Pancreas (tissue), 10 donors: ENCODE results near the gene TCF7. TPM values are rescaled to one million over a fixed set of nuclear protein-coding genes. Genes with fewer than 3 reads are reported as not detected.

Source experiments
- ATAC-seq, 4 donors: fragments of 200-7000 bp; cut with Tn5 transposase; one replicate each; pipeline versions ENCODE4 v1.8.0 to v1.9.1; 2020; ENCODE audit warnings: mild to moderate bottlenecking in 4 of 4, moderate library complexity in 4 of 4
- DNase-seq, 6 donors: peaks; one replicate each; pipeline ENCODE4 v3.0.0-alpha.2; 2020
- FAIRE-seq: peaks from 2 replicates; lab custom pipeline; 2012; peaks lifted over from hg19 to GRCh38; lab: Jason Lieb, UNC
- H3K27ac ChIP-seq, 4 donors: fragments of 200-600 bp; sonication (generic); 1 replicate in 3 of 4; 2 replicates in 1 of 4; pipeline versions ENCODE4 v1.5.0 to v1.8.0; 2020
- H3K27me3 ChIP-seq, 4 donors: fragments of 200-600 bp; one replicate each; pipeline ENCODE4 v1.8.0; 2021
- H3K36me3 ChIP-seq, 3 donors: fragments of 200-600 bp; sonication (generic) in 1 of 3; one replicate each; pipeline versions ENCODE4 v1.5.0 to v1.8.0; 2020 to 2021
- H3K4me1 ChIP-seq, 3 donors: fragments of 200-600 bp; one replicate each; pipeline ENCODE4 v1.8.0; 2021
- H3K4me3 ChIP-seq, 4 donors: fragments of 200-600 bp; sonication (generic) in 2 of 4; one replicate each; pipeline versions ENCODE4 v1.5.0 to v1.8.0; 2020 to 2021
- H3K9me3 ChIP-seq, 4 donors: fragments of 200-600 bp; one replicate each; pipeline ENCODE4 v1.8.0; 2021
- WGBS, 2 donors: extraction: QIAGEN DNeasy Blood & Tissue Kit; methylation state at CpG; one replicate each; pipeline ENCODE4 v1.1.7; 2013; 5-methylcytosine and 5-hydroxymethylcytosine counted together
- intact Hi-C, 3 donors: fragments of 100-400 bp; cut with DNase I; formaldehyde crosslinking; loops; one replicate each; pipeline versions ENCODE4 v1.11.1 to v1.14.2; 2022
- polyA plus RNA-seq, 2 donors: library from polyadenylated mRNA; stranded (reverse); fragments of 200-250 nt; gene quantifications; one replicate each; pipeline ENCODE4 v1.2.3, GENCODE V29; 2013
- total RNA-seq, 6 donors: library from RNA; stranded (reverse); fragmentation: NEBNext Ultra II Directional in 4 of 6; extraction: Animal tissue kit (Norgen Biotek cat#: 25700) in 4 of 6; gene quantifications; one replicate each; pipeline versions ENCODE4 v1.2.1 to v1.2.4, GENCODE V29; 2021 to 2023
- TF ChIP-seq, protein P1 (sequence below), 4 donors: fragments of 200-600 bp; sonication (generic) in 3 of 4; IDR thresholded peaks; one replicate each; pipeline versions ENCODE4 v1.5.0 to v1.8.0; 2021; ENCODE audit warnings: antibody characterized with exemption in 4 of 4
- donor health status: healthy with polysubstance abuse.
- donor health status: DM: no; HTN: no; CAD: no; lungs with moderate emphysema.
- donor health status: DM: no; HTN: no; CAD: no.
- donor health status: control.
- donor health status: control.
- donor health status: Bipolar disorder and iron deficiency.
- donor health status: DM: yes; HTN: yes; CAD: no.
- donor health status: DM: no; HTN: no; CAD: no.
- donor health status: DM: no; HTN: no; CAD: no.
- donor health status: DM: yes; HTN: yes; CAD: no.

TCF7 gene
- total and polyA plus RNA-seq, 8 donors: 1.9 to 13.1 (median 6.9) TPM

- Histone ChIP-seq H3K27me3 (no peaks in the 10 kb centered on the region), H3K9me3 (no peaks in the 10 kb centered on the region), H3K27ac (no peak overlapping the region), H3K4me3 (no peak overlapping the region), H3K4me1 (peaks cover 0 to 10% (median 4%) of the 10 kb centered on the region in 3 donors), H3K36me3 (peaks cover 0 to 20% (median 9%) of the 10 kb centered on the region in 3 donors)
- ATAC-seq: no peak
- FAIRE-seq: no peak
- DNase-seq: peak in 1 of 6 donors; percentile 8
- 40 to 55% methylated on average over 1 of the region's 1 CpG for WGBS, 2 donors
- TF ChIP-seq, protein P1, sequence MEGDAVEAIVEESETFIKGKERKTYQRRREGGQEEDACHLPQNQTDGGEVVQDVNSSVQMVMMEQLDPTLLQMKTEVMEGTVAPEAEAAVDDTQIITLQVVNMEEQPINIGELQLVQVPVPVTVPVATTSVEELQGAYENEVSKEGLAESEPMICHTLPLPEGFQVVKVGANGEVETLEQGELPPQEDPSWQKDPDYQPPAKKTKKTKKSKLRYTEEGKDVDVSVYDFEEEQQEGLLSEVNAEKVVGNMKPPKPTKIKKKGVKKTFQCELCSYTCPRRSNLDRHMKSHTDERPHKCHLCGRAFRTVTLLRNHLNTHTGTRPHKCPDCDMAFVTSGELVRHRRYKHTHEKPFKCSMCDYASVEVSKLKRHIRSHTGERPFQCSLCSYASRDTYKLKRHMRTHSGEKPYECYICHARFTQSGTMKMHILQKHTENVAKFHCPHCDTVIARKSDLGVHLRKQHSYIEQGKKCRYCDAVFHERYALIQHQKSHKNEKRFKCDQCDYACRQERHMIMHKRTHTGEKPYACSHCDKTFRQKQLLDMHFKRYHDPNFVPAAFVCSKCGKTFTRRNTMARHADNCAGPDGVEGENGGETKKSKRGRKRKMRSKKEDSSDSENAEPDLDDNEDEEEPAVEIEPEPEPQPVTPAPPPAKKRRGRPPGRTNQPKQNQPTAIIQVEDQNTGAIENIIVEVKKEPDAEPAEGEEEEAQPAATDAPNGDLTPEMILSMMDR (IDR thresholded peaks at IDR 0.05): no peak
- intact Hi-C loops: no loop called here
Observed at GRCh38 chr5:134145041-134145757, 30.7 kb downstream of the TCF7 start.

DNA sequence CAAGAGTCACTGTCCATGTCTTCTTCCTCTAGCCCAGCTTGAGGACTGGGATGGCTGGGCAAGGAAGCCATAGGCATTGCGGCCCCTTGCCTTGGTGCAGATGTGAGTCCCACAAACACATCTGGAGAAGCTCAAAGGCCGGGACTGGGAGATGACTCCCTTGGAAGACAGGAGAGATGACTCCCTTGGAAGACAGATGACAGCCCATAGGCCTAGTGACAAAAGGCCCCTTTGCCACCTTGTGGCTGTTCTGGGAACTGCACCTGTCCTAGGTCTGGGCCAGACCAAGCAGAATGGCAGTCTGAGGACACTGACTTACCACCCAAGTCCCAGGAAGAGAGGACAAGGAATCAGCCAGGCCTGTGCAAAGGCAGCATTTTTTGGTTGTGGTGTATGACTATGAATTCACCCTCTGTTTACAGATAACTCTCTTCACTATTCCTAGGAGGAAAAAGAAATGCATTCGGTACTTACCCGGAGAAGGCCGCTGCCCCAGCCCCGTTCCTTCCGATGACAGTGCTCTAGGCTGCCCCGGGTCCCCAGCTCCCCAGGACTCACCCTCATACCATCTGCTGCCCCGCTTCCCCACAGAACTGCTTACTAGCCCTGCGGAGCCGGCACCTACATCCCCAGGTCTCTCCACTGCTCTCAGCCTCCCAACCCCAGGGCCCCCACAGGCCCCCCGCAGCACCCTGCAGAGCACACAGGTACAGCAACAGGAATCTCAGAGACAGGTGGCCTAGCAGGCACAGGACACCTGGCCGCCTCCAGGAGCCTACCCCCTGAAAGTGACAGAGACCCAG is 31.5 kb downstream of the TCF7 start:
- DNase-seq (peak; percentile 54 to 92 (median 80)), FAIRE-seq (no peak), ATAC-seq (peak; percentile 66 to 87 (median 80))
- H3K4me1 ChIP-seq: peaks cover 0 to 17% (median 8%) of the 10 kb centered on the region in 3 donors
- intact Hi-C loops: no loop called here
- no peaks in the 10 kb centered on the region for H3K9me3 ChIP-seq
- 83 to 85% methylated on average over 13 of the region's 13 CpGs for WGBS, 2 donors
- TF ChIP-seq, protein P1 (IDR thresholded peaks at IDR 0.05): peak; percentile 91 to 98 (median 94)
- peaks cover 0 to 20% (median 9%) of the 10 kb centered on the region in 3 donors for H3K36me3 ChIP-seq
- no peaks in the 10 kb centered on the region for H3K27me3 ChIP-seq
- H3K4me3 ChIP-seq: no peak overlapping the region
- H3K27ac ChIP-seq: no peak overlapping the region

DNA sequence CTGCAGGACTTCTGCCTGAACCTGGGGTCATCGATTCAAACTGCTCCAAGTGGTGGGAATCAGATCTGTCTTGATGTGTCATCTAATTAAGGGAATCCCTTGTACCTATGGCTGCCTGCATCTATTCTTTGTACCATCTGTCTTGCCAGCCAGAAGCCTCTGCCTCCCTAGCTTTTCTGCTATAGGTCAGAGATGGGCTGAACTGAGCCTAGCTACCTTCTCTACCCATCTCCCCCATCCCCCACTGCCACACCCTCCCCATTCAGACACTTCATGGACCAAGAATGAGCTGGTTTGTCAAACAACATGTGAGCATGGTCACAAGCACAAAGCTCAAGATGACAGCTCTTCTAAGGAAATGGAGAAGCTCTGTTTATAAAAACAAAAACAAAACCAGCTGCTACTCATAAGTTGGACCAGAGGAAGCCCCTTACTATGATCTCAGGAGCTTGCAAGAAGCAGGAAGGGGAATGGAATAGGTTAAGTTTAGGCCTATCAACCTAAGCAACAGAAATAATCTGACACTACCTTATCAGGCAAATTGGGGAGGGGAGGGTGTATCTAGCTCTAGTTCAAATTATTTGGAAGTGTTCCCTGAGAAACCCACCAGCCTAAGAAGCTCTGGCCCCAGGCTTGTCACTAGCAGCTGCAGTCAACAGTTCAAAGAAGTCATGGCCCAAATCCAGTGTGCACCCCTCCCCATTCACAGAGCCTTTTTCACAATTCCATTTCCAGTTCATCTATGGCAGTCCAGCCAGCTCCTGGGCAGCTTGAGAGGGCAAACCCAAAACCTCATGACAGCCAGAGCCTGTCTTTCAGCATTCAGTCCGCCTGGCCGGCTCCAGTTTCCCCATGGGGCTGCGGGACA is 32.4 kb downstream of the TCF7 start:
- TF ChIP-seq, protein P1 (IDR thresholded peaks at IDR 0.05): no peak
- intact Hi-C loops: no loop called here
- peak in 3 of 6 donors; percentile 9 to 33 (median 24) for DNase-seq
- Histone ChIP-seq H3K4me3 (no peak overlapping the region), H3K27me3 (no peaks in the 10 kb centered on the region), H3K27ac (peak overlapping the region in 1 of 4 donors; percentile 25), H3K36me3 (peaks cover 0 to 23% (median 12%) of the 10 kb centered on the region in 3 donors), H3K9me3 (no peaks in the 10 kb centered on the region), H3K4me1 (peaks cover 0 to 17% (median 8%) of the 10 kb centered on the region in 3 donors)
- no peak for ATAC-seq
- 80 to 89% methylated on average over 4 of the region's 4 CpGs for WGBS, 2 donors
- FAIRE-seq: no peak

GRCh38 chr5:134148316-134148715 is 33.8 kb downstream of the TCF7 start:
- FAIRE-seq (no peak), DNase-seq (peak in 1 of 6 donors; percentile 7), ATAC-seq (no peak)
- WGBS, 2 donors: 44 to 67% methylated on average over 2 of the region's 2 CpGs
- Histone ChIP-seq H3K27me3 (no peaks in the 10 kb centered on the region), H3K4me3 (no peak overlapping the region), H3K9me3 (no peaks in the 10 kb centered on the region), H3K27ac (no peak overlapping the region), H3K36me3 (peaks cover 0 to 28% (median 12%) of the 10 kb centered on the region in 3 donors), H3K4me1 (peaks cover 0 to 17% (median 8%) of the 10 kb centered on the region in 3 donors)
- intact Hi-C loops: no loop called here
- TF ChIP-seq, protein P1 (IDR thresholded peaks at IDR 0.05): no peak
